ENCODE results near the gene PTK6.

- TF ChIP-seq EZH2 (IDR thresholded peaks at IDR 0.05; ENCODE audit: borderline replicate concordance, low read length) (no peak), CTCF (IDR thresholded peaks at IDR 0.05; ENCODE audit: low read length) (no peak)
Observed at GRCh38 chr20:63539441-63540370, 2.5 kb upstream of the PTK6 start.
